Neural cell (in vitro differentiated cells): ENCODE results near the gene HIP1R. TPM values are rescaled to one million over a fixed set of nuclear protein-coding genes. Genes with fewer than 3 reads are reported as not detected.

ENCODE experiments used
- H2AFZ ChIP-seq: fragments of 200-600, 300-800 bp; sonication (generic), shearing (Covaris generic); 2 replicates; pipeline ENCODE4 v1.6.0; 2014; ENCODE audit warnings: low read depth, mild to moderate bottlenecking, antibody characterized with exemption, low read length, moderate library complexity
- H3F3A ChIP-seq: fragments of 200-600 bp; shearing (Covaris generic); 2 replicates; pipeline ENCODE4 v1.6.1; 2016; ENCODE audit warnings: mild to moderate bottlenecking, moderate library complexity, mixed read lengths, antibody characterized with exemption, low read length; ENCODE audit not compliant: insufficient read depth, poor library complexity, severe bottlenecking
- H3K27ac ChIP-seq: fragments of 200-600, 300-800 bp; sonication (generic), shearing (Covaris generic); 2 replicates; pipeline ENCODE4 v1.5.1; 2014; ENCODE audit warnings: mild to moderate bottlenecking, low read length, moderate library complexity
- H3K27me3 ChIP-seq: fragments of 300-800, 200-600 bp; sonication (generic), shearing (Covaris generic); 2 replicates; pipeline ENCODE4 v1.6.0; 2014; ENCODE audit warnings: mild to moderate bottlenecking, low read depth, low read length, moderate library complexity; ENCODE audit not compliant: insufficient read depth
- H3K36me3 ChIP-seq: fragments of 300-800, 200-600 bp; sonication (generic), shearing (Covaris generic); 2 replicates; pipeline ENCODE4 v1.5.1; 2014; ENCODE audit warnings: mild to moderate bottlenecking, antibody characterized with exemption, low read length, moderate library complexity; ENCODE audit not compliant: insufficient read depth
- H3K4me2 ChIP-seq: fragments of 300-800, 200-600 bp; sonication (generic), shearing (Covaris generic); 2 replicates; pipeline ENCODE4 v1.6.0; 2014; ENCODE audit warnings: mild to moderate bottlenecking, low read length
- H3K4me3 ChIP-seq: fragments of 300-800, 200-600 bp; sonication (generic), shearing (Covaris generic); 2 replicates; pipeline ENCODE4 v1.5.1; 2014; ENCODE audit warnings: mild to moderate bottlenecking, low read length, moderate library complexity
- H3K79me2 ChIP-seq: fragments of 200-600 bp; shearing (Covaris generic); replicated peaks from 2 replicates; pipeline ENCODE4 v1.6.0; 2014; ENCODE audit warnings: mild to moderate bottlenecking, low read length, moderate library complexity; ENCODE audit not compliant: insufficient read depth
- H3K9ac ChIP-seq: fragments of 300-800, 200-600 bp; sonication (generic), shearing (Covaris generic); 2 replicates; pipeline ENCODE4 v1.6.1; 2016; ENCODE audit warnings: mild to moderate bottlenecking, low read length, mixed read lengths
- H3K9me2 ChIP-seq: fragments of 200-600 bp; shearing (Covaris generic); 2 replicates; pipeline ENCODE4 v1.6.1; 2016; ENCODE audit warnings: mild to moderate bottlenecking, low read length, mixed read lengths; ENCODE audit not compliant: insufficient read depth
- H3K9me3 ChIP-seq: fragments of 200-600, 300-800 bp; sonication (generic), shearing (Covaris generic); 2 replicates; pipeline ENCODE4 v1.6.1; 2016; ENCODE audit warnings: mild to moderate bottlenecking, mixed run types, low read length, moderate library complexity, mixed read lengths
- H4K20me1 ChIP-seq: fragments of 200-600 bp; shearing (Covaris generic); 2 replicates; pipeline ENCODE4 v1.6.1; 2016; ENCODE audit warnings: mild to moderate bottlenecking, mixed run types; ENCODE audit not compliant: insufficient read depth
- CTCF ChIP-seq: fragments of 450-650 bp; IDR thresholded peaks from 2 replicates; pipeline ENCODE4 v1.5.1; 2014; ENCODE audit warnings: antibody characterized with exemption, mild to moderate bottlenecking, moderate library complexity; ENCODE audit not compliant: poor library complexity, severe bottlenecking
- EP300 ChIP-seq: fragments of 450-650 bp; conservative IDR thresholded peaks from 2 replicates; pipeline ENCODE4 v1.6.1; 2014; ENCODE audit warnings: antibody characterized with exemption, mild to moderate bottlenecking, moderate library complexity; ENCODE audit not compliant: poor library complexity, severe bottlenecking
- EZH2 ChIP-seq: fragments of 200-600, 300-800 bp; shearing (Covaris generic), sonication (generic); IDR thresholded peaks from 2 replicates; pipeline ENCODE4 v1.6.1; 2014; ENCODE audit warnings: antibody characterized with exemption, low read length, borderline replicate concordance, mild to moderate bottlenecking; ENCODE audit not compliant: insufficient read depth, poor library complexity, severe bottlenecking
- MXI1 ChIP-seq: fragments of 450-650 bp; conservative IDR thresholded peaks from 2 replicates; pipeline ENCODE4 v1.6.1; 2014; ENCODE audit warnings: antibody characterized with exemption, mild to moderate bottlenecking; ENCODE audit not compliant: poor library complexity, severe bottlenecking
- POLR2AphosphoS5 ChIP-seq: IDR thresholded peaks from 2 replicates; pipeline ENCODE4 v1.6.1; 2012
- RAD21 ChIP-seq: fragments of 450-650 bp; conservative IDR thresholded peaks from 2 replicates; pipeline ENCODE4 v1.6.1; 2014; ENCODE audit warnings: antibody characterized with exemption, mild to moderate bottlenecking, moderate library complexity
- SMC3 ChIP-seq: fragments of 450-650 bp; conservative IDR thresholded peaks from 2 replicates; pipeline ENCODE4 v1.6.1; 2014; ENCODE audit warnings: antibody characterized with exemption, mild to moderate bottlenecking, moderate library complexity; ENCODE audit not compliant: poor library complexity
- TAF1 ChIP-seq: IDR thresholded peaks from 2 replicates; pipeline ENCODE4 v1.6.1; 2012; ENCODE audit warnings: low read depth
- polyA plus RNA-seq: library from polyadenylated mRNA; depleted of rRNA; stranded (reverse); fragments of >200 nt; gene quantifications from 2 replicates; pipeline ENCODE4 v1.2.3, GENCODE V29; 2014
- TF ChIP-seq, protein P1 (sequence below): IDR thresholded peaks from 2 replicates; pipeline ENCODE4 v1.6.1; 2012; ENCODE audit warnings: borderline replicate concordance

HIP1R gene
- polyA plus RNA-seq, 1 donor from 2014 or later = 270 TPM

DNA sequence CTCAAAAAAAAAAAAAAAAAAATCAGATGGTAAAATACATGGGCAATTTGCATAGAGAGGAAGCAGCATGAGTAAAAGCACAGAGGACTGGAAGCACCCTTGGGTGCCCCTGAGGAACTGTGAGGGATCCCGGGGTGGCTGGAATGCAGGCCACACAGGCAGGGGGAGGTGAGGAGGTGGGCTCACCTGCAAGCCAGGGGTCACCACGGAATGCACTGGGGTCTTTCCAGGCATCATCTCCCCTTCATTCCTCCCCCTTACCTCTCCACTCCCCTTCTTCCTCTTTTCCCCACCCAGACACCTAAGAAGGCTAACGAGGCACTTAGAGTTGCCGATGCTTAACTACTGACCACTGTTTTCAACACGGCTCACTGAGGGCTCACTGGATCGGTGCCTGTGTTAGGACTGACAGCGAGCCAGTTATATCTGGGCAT, 14.4 kb upstream of the HIP1R start:
- Histone ChIP-seq H3K4me2 (no peak overlapping the region), H4K20me1 (no peaks in the 10 kb centered on the region), H3K79me2 (no peaks in the 10 kb centered on the region), H3K9me2 (no peaks in the 10 kb centered on the region), H3K4me3 (no peak overlapping the region), H3K27ac (no peak overlapping the region), H3K9me3 (no peaks in the 10 kb centered on the region), H3K9ac (no peak overlapping the region), H3K36me3 (no peaks in the 10 kb centered on the region), H2AFZ (no peak overlapping the region), H3K27me3 (no peaks in the 10 kb centered on the region), H3F3A (no peaks in the 10 kb centered on the region)
- no peak for TF ChIP-seq EZH2
- TF ChIP-seq EP300 = no peak
- TF ChIP-seq RAD21 = no peak
- no peak for TF ChIP-seq CTCF
- TF ChIP-seq TAF1 = no peak
- TF ChIP-seq POLR2AphosphoS5 = no peak
- TF ChIP-seq SMC3 = no peak
- TF ChIP-seq MXI1 = no peak
- TF ChIP-seq, protein P1, sequence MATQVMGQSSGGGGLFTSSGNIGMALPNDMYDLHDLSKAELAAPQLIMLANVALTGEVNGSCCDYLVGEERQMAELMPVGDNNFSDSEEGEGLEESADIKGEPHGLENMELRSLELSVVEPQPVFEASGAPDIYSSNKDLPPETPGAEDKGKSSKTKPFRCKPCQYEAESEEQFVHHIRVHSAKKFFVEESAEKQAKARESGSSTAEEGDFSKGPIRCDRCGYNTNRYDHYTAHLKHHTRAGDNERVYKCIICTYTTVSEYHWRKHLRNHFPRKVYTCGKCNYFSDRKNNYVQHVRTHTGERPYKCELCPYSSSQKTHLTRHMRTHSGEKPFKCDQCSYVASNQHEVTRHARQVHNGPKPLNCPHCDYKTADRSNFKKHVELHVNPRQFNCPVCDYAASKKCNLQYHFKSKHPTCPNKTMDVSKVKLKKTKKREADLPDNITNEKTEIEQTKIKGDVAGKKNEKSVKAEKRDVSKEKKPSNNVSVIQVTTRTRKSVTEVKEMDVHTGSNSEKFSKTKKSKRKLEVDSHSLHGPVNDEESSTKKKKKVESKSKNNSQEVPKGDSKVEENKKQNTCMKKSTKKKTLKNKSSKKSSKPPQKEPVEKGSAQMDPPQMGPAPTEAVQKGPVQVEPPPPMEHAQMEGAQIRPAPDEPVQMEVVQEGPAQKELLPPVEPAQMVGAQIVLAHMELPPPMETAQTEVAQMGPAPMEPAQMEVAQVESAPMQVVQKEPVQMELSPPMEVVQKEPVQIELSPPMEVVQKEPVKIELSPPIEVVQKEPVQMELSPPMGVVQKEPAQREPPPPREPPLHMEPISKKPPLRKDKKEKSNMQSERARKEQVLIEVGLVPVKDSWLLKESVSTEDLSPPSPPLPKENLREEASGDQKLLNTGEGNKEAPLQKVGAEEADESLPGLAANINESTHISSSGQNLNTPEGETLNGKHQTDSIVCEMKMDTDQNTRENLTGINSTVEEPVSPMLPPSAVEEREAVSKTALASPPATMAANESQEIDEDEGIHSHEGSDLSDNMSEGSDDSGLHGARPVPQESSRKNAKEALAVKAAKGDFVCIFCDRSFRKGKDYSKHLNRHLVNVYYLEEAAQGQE = no peak

DNA sequence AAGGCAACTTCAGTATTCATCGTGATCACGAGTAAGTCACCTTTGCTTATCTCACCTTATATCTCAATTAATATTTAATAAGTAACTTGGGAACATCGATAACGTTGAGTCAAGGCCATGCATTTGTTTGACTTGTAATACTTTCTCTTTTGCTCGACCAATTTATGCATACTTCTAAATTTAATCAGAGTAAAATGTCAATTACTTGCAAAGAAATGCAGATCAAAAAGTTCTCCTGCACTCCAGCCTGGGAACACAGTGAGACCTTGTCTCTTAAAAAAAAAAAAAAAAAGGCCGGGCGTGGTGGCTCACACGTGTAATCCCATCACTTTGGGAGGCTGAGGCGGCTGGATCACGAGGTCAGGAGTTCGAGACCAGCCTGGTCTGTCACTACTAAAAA, 11.8 kb upstream of the HIP1R start:
- no peaks in the 10 kb centered on the region for H3F3A ChIP-seq
- H4K20me1 ChIP-seq = no peaks in the 10 kb centered on the region
- H2AFZ ChIP-seq = no peak overlapping the region
- H3K27me3 ChIP-seq = no peaks in the 10 kb centered on the region
- no peaks in the 10 kb centered on the region for H3K9me2 ChIP-seq
- no peak overlapping the region for H3K27ac ChIP-seq
- H3K36me3 ChIP-seq = no peaks in the 10 kb centered on the region
- H3K4me2 ChIP-seq = no peak overlapping the region
- no peaks in the 10 kb centered on the region for H3K79me2 ChIP-seq
- TF ChIP-seq EZH2 (no peak), POLR2AphosphoS5 (no peak), SMC3 (no peak), CTCF (no peak), MXI1 (no peak), TAF1 (no peak), EP300 (no peak), RAD21 (no peak)
- TF ChIP-seq, protein P1 = no peak
- H3K4me3 ChIP-seq = no peak overlapping the region
- H3K9ac ChIP-seq = no peak overlapping the region
- H3K9me3 ChIP-seq = no peaks in the 10 kb centered on the region
